HG03575 (cell line): ENCODE results near the gene SPAST.
"Not testable (repeated sequence)": the region's sequence is repeated elsewhere in the genome, so short reads cannot be mapped to it uniquely, and the experiment has no call there.

Experiments used
- ATAC-seq: cut with Tn5 transposase; IDR thresholded peaks from one replicate; pipeline ENCODE4 v1.9.1; 2021; ENCODE audit not compliant: unreplicated experiment, insufficient number of reproducible peaks, low FRiP score; ENCODE audit errors: extremely low read depth

SPAST gene

GRCh38 chr2:32119161-32119560 lies 55.8 kb downstream of the SPAST start:
- no peak for ATAC-seq

GRCh38 chr2:32124660-32125059 lies 61.3 kb downstream of the SPAST start:
- ATAC-seq, result no peak

GRCh38 chr2:32128636-32129035 lies 65.3 kb downstream of the SPAST start:
- ATAC-seq, result no peak

GRCh38 chr2:32129086-32129485 lies 65.7 kb downstream of the SPAST start:
- no peak for ATAC-seq

GRCh38 chr2:32135409-32135808 lies 72.1 kb downstream of the SPAST start:
- no peak for ATAC-seq

- no peak for ATAC-seq
Measured at GRCh38 chr2:32136097-32136496, 72.7 kb downstream of the SPAST start.

GRCh38 chr2:32151544-32151943 lies 88.2 kb downstream of the SPAST start:
- not testable (repeated sequence) for ATAC-seq

GRCh38 chr2:32159678-32160077 lies 96.3 kb downstream of the SPAST start:
- ATAC-seq, result no peak

- ATAC-seq, result no peak
Measured at GRCh38 chr2:32161296-32161695, 97.9 kb downstream of the SPAST start.

GRCh38 chr2:32164254-32164653 lies 100.9 kb downstream of the SPAST start:
- ATAC-seq, result not testable (repeated sequence)

GRCh38 chr2:32165027-32165347 lies 101.6 kb downstream of the SPAST start:
- ATAC-seq, result not testable (repeated sequence)

GRCh38 chr2:32166115-32166574 lies 102.8 kb downstream of the SPAST start:
- no peak for ATAC-seq

- no peak for ATAC-seq
Measured at GRCh38 chr2:32168513-32168912, 105.2 kb downstream of the SPAST start.

- ATAC-seq, result no peak
Measured at GRCh38 chr2:32172870-32173269, 109.5 kb downstream of the SPAST start.

- no peak for ATAC-seq
Measured at GRCh38 chr2:32182667-32183066, 119.3 kb downstream of the SPAST start.

- ATAC-seq, result no peak
Measured at GRCh38 chr2:32189011-32189410, 125.7 kb downstream of the SPAST start.

GRCh38 chr2:32192418-32192817 lies 129.1 kb downstream of the SPAST start:
- ATAC-seq, result no peak

GRCh38 chr2:32200814-32201213 lies 137.5 kb downstream of the SPAST start:
- no peak for ATAC-seq

- ATAC-seq, result not testable (repeated sequence)
Measured at GRCh38 chr2:32203428-32203827, 140.1 kb downstream of the SPAST start.
